ENCODE data around the gene EIF4G1.

EIF4G1 gene

GRCh38 chr3:184366619-184367289 lies 52.3 kb downstream of the EIF4G1 start:
- DNase-seq (ENCODE audit: low read depth in 2 of 2) = no peak

- no peak for DNase-seq (ENCODE audit: low read depth in 2 of 2)
Measured at GRCh38 chr3:184368116-184368515, 53.7 kb downstream of the EIF4G1 start.

- DNase-seq (ENCODE audit: low read depth in 2 of 2) = no peak
Measured at GRCh38 chr3:184368586-184369183, 54.3 kb downstream of the EIF4G1 start.

GRCh38 chr3:184371570-184372018 lies 57.2 kb downstream of the EIF4G1 start:
- DNase-seq (ENCODE audit: low read depth in 2 of 2) = peak in 1 of 2 donors; percentile 42

- no peak for DNase-seq (ENCODE audit: low read depth in 2 of 2)
Measured at GRCh38 chr3:184372296-184372821, 58.0 kb downstream of the EIF4G1 start.

GRCh38 chr3:184372911-184373310 lies 58.5 kb downstream of the EIF4G1 start:
- no peak for DNase-seq (ENCODE audit: low read depth in 2 of 2)

GRCh38 chr3:184373422-184373821 lies 59.0 kb downstream of the EIF4G1 start:
- no peak for DNase-seq (ENCODE audit: low read depth in 2 of 2)

- DNase-seq (ENCODE audit: low read depth in 2 of 2) = no peak
Measured at GRCh38 chr3:184375747-184376461, 61.5 kb downstream of the EIF4G1 start.

GRCh38 chr3:184377374-184377773 lies 63.0 kb downstream of the EIF4G1 start:
- DNase-seq (ENCODE audit: low read depth in 2 of 2) = no peak

GRCh38 chr3:184377882-184378445 lies 63.6 kb downstream of the EIF4G1 start, which contains the start of gene THPO:
TSS of gene THPO (minus strand) at chr3:184378207. CDS start at chr3:184376259, 1,948 bp downstream.
- DNase-seq (ENCODE audit: low read depth in 2 of 2) = no peak

GRCh38 chr3:184378651-184379357 lies 64.4 kb downstream of the EIF4G1 start:
- no peak for DNase-seq (ENCODE audit: low read depth in 2 of 2)

- no peak for DNase-seq (ENCODE audit: low read depth in 2 of 2)
Measured at GRCh38 chr3:184379358-184380184, 65.2 kb downstream of the EIF4G1 start, which contains the start of gene CHRD. TSS of gene CHRD (plus strand) at chr3:184380054. CDS start at chr3:184380319, 265 bp downstream.

- DNase-seq (ENCODE audit: low read depth in 2 of 2) = no peak
Measured at GRCh38 chr3:184380185-184380626, 65.8 kb downstream of the EIF4G1 start.

GRCh38 chr3:184380627-184381260 lies 66.3 kb downstream of the EIF4G1 start:
- DNase-seq (ENCODE audit: low read depth in 2 of 2) = no peak

GRCh38 chr3:184381261-184382224 lies 67.1 kb downstream of the EIF4G1 start:
- no peak for DNase-seq (ENCODE audit: low read depth in 2 of 2)

GRCh38 chr3:184382326-184383032 lies 68.1 kb downstream of the EIF4G1 start:
- no peak for DNase-seq (ENCODE audit: low read depth in 2 of 2)

- no peak for DNase-seq (ENCODE audit: low read depth in 2 of 2)
Measured at GRCh38 chr3:184383033-184383740, 68.8 kb downstream of the EIF4G1 start.

Measured in stimulated activated CD8-positive, alpha-beta memory T cell treated with anti-CD3 and anti-CD28 coated beads, Interleukin-2, amount 100 ng/mL, for 1 hour (primary cell).